ENCODE data around the gene STAMBPL1.

- TF ChIP-seq POLR2A (IDR thresholded peaks at IDR 0.05) (no peak), CTCF (IDR thresholded peaks at IDR 0.05) (no peak), POLR2AphosphoS5 (IDR thresholded peaks at IDR 0.05; ENCODE audit: insufficient read depth in 1 of 2, low read depth in 1 of 2) (no peak)
Measured at GRCh38 chr10:88881922-88882645, 2.0 kb downstream of the STAMBPL1 start.

All from vagina (tissue), 2 donors.